Measurements from ENCODE around the gene RRAGD.

Gene RRAGD

DNA sequence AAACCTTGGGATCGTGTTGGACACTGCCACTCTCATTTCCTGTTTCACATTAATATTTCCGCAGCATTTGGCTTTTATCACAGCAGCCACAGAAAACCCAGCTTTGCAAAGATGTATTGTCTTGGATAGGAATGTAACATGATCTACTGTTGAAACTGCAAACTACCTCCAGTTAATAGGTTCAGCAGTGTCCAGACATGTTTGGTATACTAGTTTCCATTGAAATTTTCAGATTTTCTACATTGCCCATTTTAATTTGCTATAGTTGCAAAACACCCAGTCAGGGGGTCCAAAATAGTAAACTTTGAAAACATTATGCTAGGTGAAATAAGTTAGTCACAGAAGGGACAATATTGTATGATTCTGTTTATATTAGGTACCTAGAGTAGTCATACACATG lies 24.2 kb upstream of the RRAGD start:
- no peak for TF ChIP-seq POLR2A (IDR thresholded peaks at IDR 0.05; ENCODE audit: low read depth, low read length)
- no peak for TF ChIP-seq TAF1 (IDR thresholded peaks at IDR 0.05; ENCODE audit: borderline replicate concordance, low read depth, low read length)
- TF ChIP-seq POLR2AphosphoS5 (IDR thresholded peaks at IDR 0.05; ENCODE audit: low read depth, low read length): no peak
- no peak for FAIRE-seq
- DNase-seq (ENCODE audit: insufficient read length): no peak

DNA sequence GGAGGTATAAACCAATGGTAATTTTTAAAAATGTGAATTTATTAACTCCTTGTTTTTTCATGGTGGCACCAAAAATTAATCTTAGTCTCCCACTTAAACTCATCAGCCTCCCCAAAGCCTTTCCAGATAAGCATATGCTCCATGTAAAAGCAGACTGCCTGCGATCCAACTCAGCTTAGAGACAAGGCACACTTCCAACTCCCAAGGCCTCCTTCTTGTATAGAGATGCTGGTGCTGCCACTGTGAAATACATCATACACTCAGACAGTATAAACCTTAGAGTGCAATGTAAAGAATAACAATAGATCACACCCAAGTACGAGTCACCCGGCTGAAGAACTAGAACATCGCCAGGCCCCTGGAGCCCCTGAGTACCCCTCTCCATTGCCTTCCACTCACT lies 22.9 kb upstream of the RRAGD start:
- FAIRE-seq (no peak), DNase-seq (ENCODE audit: insufficient read length) (no peak)
- no peak for TF ChIP-seq TAF1 (IDR thresholded peaks at IDR 0.05; ENCODE audit: borderline replicate concordance, low read depth, low read length)
- TF ChIP-seq POLR2AphosphoS5 (IDR thresholded peaks at IDR 0.05; ENCODE audit: low read depth, low read length): no peak
- no peak for TF ChIP-seq POLR2A (IDR thresholded peaks at IDR 0.05; ENCODE audit: low read depth, low read length)

DNA sequence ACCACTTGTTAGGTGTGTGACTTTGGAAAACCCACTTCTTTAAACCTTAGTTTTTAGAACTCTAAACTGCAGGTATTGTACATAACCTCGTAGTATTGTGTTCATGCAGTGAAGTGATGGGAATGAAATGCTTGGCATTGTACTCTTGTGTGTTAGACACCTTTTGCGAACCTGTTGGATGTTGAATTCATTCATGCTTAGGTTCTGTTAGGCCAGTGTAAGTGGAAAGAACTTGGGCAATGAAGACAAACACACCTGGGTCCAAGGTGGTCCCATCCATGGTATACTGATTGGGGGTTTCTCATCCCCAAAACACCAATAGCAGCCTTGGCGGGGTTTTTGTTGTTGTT lies 22.1 kb upstream of the RRAGD start:
- DNase-seq (ENCODE audit: insufficient read length) (no peak), FAIRE-seq (no peak)
- TF ChIP-seq TAF1 (IDR thresholded peaks at IDR 0.05; ENCODE audit: borderline replicate concordance, low read depth, low read length) (no peak), POLR2AphosphoS5 (IDR thresholded peaks at IDR 0.05; ENCODE audit: low read depth, low read length) (no peak), POLR2A (IDR thresholded peaks at IDR 0.05; ENCODE audit: low read depth, low read length) (no peak)

DNA sequence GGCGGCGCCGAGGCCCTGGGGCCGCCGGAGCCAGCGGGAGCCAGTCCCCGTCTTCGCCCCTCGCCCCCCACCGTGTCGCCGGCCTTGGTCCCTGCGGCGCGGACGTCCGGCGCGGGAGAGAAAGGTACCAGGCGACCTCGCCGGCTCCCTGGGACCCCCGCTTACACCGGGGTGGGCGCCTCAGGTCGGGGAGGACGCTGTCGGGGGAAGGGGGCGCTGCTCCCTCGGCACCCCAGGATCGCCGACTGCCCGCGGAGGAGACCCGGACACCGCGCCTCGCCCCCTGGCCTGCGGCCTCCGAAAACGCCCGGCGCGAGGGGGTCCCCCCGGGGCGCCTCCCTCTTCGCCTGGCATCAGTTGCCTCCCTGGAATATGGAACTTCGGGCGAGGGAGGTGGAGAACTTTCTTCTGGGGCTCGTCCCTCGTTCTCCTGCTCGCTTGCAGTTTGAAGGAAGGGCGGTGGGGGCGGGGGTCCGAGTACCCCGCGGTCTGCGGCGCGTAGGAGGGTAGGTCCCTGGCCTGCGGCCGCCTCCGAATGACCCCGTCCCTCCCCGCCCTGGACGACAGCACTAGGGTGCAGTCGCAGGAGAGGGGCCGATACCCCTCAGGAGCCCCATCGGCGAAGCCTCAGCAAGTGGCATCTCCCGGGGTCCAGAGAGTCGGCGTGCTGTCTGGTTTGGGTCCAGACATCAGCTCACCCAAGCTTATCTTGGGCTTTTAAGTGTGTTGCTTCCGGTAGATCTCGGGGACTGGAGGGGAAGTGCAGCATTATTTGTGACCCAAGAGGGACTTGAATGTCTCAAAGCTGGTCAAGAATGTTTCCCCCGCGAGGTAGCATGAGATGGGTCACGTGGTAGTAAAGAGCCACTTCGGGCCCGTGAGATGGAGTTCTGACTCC lies 21.4 kb upstream of the RRAGD start:
- FAIRE-seq: peak; percentile 88
- DNase-seq (ENCODE audit: insufficient read length): peak; percentile 34
- no peak for TF ChIP-seq POLR2AphosphoS5 (IDR thresholded peaks at IDR 0.05; ENCODE audit: low read depth, low read length)
- no peak for TF ChIP-seq POLR2A (IDR thresholded peaks at IDR 0.05; ENCODE audit: low read depth, low read length)
- no peak for TF ChIP-seq TAF1 (IDR thresholded peaks at IDR 0.05; ENCODE audit: borderline replicate concordance, low read depth, low read length)

DNA sequence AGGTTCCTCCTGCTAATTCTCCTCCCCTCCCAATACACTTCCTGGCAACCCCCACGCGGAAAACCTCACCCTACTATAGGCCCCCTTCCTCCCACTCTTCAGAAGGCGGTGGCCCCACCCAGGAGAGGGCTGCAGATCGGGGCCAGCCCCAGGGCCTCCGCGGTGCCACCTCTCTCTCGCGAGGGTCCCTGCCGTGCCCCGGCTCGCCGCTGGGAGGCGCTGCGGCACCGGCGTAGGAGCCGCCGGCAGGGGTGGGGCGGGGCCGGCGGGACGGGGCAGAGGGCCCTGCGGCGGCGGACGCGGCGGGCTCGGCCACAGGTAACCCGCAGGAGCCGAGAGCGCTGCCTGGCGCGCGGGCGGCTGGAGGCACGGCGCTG lies 20.8 kb upstream of the RRAGD start, which contains the start of gene ANKRD6:
Gene ANKRD6 (plus strand): TSS at position 278 of the 377 bp plus-strand sequence. CDS start 133,825 bp downstream, outside the sequence.
- TF ChIP-seq TAF1 (IDR thresholded peaks at IDR 0.05; ENCODE audit: borderline replicate concordance, low read depth, low read length) (no peak), POLR2AphosphoS5 (IDR thresholded peaks at IDR 0.05; ENCODE audit: low read depth, low read length) (no peak), POLR2A (IDR thresholded peaks at IDR 0.05; ENCODE audit: low read depth, low read length) (no peak)
- FAIRE-seq: peak; percentile 94
- peak; percentile 79 for DNase-seq (ENCODE audit: insufficient read length)

DNA sequence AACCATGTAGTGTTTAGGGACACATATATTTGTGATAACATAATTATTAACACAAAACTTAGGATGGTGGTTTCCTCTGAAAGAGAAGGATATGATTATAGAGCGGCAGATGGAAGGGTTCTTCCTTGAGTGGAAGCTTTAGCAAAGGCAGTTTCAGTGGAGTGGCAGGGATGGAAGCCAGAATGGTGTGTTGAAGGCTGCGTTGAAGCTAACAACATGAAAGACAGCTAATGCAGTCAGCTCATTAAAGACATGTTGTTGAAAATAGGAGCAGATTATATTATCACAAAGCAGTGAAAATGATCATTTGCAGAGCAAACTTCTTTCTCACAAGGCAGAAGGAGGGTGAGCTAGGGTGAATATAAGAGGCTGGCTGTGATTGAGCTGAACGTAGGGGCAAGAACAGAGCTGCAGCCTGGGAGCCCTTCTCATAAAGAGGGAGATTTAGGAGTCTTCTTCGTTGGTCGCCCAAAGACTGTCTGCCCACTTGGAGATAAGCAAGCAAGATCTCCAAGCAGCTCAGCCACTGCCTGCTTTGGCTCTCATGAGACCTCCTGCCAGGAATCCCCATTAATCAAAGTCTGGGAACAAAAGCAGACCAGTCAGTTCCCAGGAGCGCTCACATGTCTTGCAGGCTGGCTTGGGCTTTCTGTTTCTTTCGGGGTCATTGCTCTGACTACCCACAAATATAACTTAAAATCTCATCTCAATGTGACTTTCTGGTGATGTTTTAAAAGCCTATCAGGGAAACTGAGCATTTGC lies 18.3 kb upstream of the RRAGD start:
- DNase-seq (ENCODE audit: insufficient read length) (no peak), FAIRE-seq (no peak)
- TF ChIP-seq TAF1 (IDR thresholded peaks at IDR 0.05; ENCODE audit: borderline replicate concordance, low read depth, low read length) (no peak), POLR2A (IDR thresholded peaks at IDR 0.05; ENCODE audit: low read depth, low read length) (no peak), POLR2AphosphoS5 (IDR thresholded peaks at IDR 0.05; ENCODE audit: low read depth, low read length) (no peak)

DNA sequence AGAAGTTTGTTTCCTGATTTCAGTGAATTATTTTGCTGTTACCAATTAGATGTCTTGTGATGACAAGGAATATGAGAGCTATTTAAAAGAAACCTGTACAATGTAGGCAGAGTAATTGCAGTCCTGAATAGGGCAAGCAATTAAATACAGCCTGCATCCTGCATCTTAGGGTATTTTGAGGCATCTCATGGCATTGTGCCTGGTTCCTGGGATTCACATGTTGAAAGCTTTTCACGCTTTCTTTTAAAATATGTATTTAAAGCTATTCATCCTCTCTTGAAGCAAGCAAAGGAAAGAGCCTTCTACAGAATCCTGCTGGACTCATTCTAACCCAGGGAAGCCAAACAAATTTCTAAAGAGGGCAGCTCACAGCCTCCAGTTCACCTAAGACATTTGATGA lies 4.7 kb upstream of the RRAGD start:
- no peak for TF ChIP-seq TAF1 (IDR thresholded peaks at IDR 0.05; ENCODE audit: borderline replicate concordance, low read depth, low read length)
- no peak for TF ChIP-seq POLR2AphosphoS5 (IDR thresholded peaks at IDR 0.05; ENCODE audit: low read depth, low read length)
- TF ChIP-seq POLR2A (IDR thresholded peaks at IDR 0.05; ENCODE audit: low read depth, low read length): no peak
- FAIRE-seq: no peak
- no peak for DNase-seq (ENCODE audit: insufficient read length)

DNA sequence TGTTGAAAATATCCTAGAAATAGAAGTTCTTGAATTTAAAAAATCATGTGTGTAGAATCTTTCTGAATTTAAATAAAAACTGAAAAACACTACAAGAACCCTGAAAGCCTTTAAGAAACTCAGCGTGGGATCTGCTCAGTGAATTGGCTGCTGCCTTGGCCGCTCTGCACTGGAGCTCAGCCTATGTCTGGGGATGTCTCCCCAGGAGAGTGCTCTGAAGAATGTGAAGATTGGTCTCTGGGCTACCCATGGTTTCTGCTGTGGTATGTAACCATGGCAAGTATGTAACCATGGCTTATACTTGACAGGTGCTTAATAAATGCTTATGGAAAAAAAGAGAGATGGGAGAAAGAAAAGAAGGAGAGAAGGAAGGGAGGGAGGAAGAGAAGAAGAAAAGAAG lies 3.1 kb upstream of the RRAGD start:
- DNase-seq (ENCODE audit: insufficient read length) (no peak), FAIRE-seq (no peak)
- TF ChIP-seq POLR2A (IDR thresholded peaks at IDR 0.05; ENCODE audit: low read depth, low read length) (no peak), POLR2AphosphoS5 (IDR thresholded peaks at IDR 0.05; ENCODE audit: low read depth, low read length) (no peak)

DNA sequence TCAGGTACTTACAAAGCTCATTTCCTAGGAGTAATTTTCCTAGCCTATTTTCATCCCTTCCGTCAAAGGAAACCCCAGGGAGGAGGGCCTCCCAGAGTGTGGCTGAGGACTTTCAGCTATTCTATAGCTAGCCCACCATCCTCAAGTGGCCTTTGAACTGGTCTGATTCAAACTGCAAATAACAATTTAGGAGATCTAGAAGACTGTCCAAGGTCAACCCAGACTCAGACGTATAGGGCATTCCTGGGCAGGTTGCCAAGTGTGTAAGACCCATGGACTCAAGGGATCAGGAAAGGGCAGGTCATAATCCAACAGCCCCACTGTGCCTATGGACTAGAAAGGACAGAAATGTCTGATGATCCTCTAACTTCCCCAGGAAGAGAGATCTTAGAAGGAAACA lies 2.1 kb upstream of the RRAGD start:
- DNase-seq (ENCODE audit: insufficient read length) (no peak), FAIRE-seq (no peak)
- TF ChIP-seq TAF1 (IDR thresholded peaks at IDR 0.05; ENCODE audit: borderline replicate concordance, low read depth, low read length) (no peak), POLR2AphosphoS5 (IDR thresholded peaks at IDR 0.05; ENCODE audit: low read depth, low read length) (no peak), POLR2A (IDR thresholded peaks at IDR 0.05; ENCODE audit: low read depth, low read length) (no peak)

DNA sequence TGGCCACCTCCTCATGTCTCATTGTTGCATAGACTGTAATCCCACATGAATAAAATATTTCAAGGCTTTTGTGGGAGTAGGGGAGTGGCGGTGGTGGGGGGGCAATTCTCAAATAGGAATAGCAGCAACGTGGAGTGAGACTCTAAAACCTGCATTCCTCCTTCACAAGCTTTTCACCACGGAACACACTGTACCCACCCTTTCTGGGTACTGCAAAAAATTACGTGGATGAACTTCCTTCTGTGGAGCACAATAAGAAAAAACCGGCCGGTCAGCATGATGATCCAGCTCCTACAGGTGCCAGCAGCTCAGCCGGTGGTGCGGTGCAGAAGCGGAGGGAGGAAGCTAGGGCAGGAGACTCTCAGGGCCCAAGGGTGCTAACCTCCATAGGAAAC lies 930 bp upstream of the RRAGD start:
- DNase-seq (ENCODE audit: insufficient read length) (no peak), FAIRE-seq (no peak)
- TF ChIP-seq POLR2AphosphoS5 (IDR thresholded peaks at IDR 0.05; ENCODE audit: low read depth, low read length) (no peak), TAF1 (IDR thresholded peaks at IDR 0.05; ENCODE audit: borderline replicate concordance, low read depth, low read length) (no peak), POLR2A (IDR thresholded peaks at IDR 0.05; ENCODE audit: low read depth, low read length) (no peak)

DNA sequence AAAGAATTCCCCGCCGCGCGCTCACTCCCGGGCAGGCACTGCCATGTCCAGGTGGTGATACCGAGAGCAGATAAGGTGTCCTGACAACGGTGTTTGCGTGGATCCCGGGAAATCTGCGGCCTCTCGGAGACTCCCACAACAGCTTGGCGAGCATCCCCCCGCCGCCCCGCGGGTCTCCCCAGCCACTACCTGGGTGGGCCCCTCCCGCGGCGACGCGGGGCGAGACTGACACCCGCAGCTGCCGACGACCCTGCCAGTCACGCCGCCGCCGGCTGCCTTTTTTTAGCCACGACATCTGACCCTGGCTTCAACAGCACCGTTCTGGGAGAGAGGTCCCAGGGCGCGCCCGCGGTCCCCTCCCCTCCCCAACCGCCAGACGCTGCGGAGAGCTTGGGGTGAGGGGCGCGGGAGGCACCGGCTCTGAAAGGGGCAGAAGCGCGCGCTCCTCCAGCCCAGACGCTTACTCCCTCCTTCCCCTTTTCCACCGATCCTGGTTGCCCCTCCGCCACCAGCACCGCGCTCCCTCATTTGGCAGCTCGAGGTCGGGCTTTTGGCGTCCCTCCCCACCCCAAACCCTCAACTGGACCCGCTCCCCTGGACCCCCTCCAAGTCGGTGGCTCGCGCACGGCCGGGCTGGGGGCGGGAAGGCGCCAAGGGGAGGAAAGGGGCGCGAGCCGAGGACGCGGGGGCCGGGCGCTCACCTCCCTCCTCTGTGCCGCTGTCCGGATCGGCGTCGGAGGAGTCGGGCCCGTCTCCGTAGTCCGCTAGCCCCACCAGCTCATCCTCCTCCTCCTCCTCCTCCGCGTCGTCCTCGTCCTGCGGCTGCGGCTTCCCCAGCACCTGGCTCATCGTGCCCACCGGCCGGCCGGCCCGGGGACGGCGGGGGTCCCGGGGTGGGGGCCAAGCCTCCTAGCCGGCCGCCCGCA lies 665 bp downstream of the RRAGD start:
- peak; percentile 89 for FAIRE-seq
- DNase-seq (ENCODE audit: insufficient read length): peak; percentile 42
- TF ChIP-seq POLR2AphosphoS5 (IDR thresholded peaks at IDR 0.05; ENCODE audit: low read depth, low read length) (no peak), TAF1 (IDR thresholded peaks at IDR 0.05; ENCODE audit: borderline replicate concordance, low read depth, low read length) (no peak), POLR2A (IDR thresholded peaks at IDR 0.05; ENCODE audit: low read depth, low read length) (no peak)

Data from GM12892 (cell line).